GM12878 (cell line): ENCODE data around the gene MYCBP2. TPM values are rescaled to one million over a fixed set of nuclear protein-coding genes. Genes with fewer than 3 reads are reported as not detected.

Experiments
- ATAC-seq: fragments of 200-7000 bp; cut with Tn5 transposase; 3 replicates; pipeline ENCODE4 v1.9.1; 2020; ENCODE audit warnings: mild to moderate bottlenecking, moderate library complexity
- BruUV-seq: library from RNA; stranded (reverse); fragments of 400-500 nt; replicated peaks from 2 replicates; lab custom pipeline; 2021; lab: Mats Ljungman, UMichigan
- CTCF ChIA-PET: fragments of 300-600 bp; sonication (Branson Sonifier 250); formaldehyde crosslinking; extraction: SDS; loops from one replicate; lab custom pipeline; 2021; ENCODE audit warnings: inconsistent platforms; lab: Yijun Ruan, JAX
- POLR2A ChIA-PET: fragments of 350-600 bp; formaldehyde crosslinking; extraction: SDS; loops from one replicate; lab custom pipeline; 2021; ENCODE audit warnings: inconsistent platforms; lab: Charles Lee
- RAD21 ChIA-PET: fragments of 300-600 bp; sonication (Branson Sonifier 250); formaldehyde crosslinking; loops from one replicate; lab custom pipeline; 2023; ENCODE audit warnings: antibody characterized with exemption; ENCODE audit not compliant: unreplicated experiment; lab: Charles Lee
- SMC1A ChIA-PET: fragments of 300-600 bp; sonication (Branson Sonifier 250); formaldehyde crosslinking; loops from one replicate; lab custom pipeline; 2023; ENCODE audit not compliant: unreplicated experiment, uncharacterized antibody; lab: Charles Lee
- DNase-seq: peaks from one replicate; pipeline ENCODE4 v3.0.0-alpha.2; 2011; ENCODE audit warnings: low read depth, low spot score
- FAIRE-seq: peaks from 3 replicates; lab custom pipeline; 2011; peaks lifted over from hg19 to GRCh38; lab: Jason Lieb, UNC
- H2AFZ ChIP-seq: 2 replicates; pipeline ENCODE4 v1.6.0; 2011; ENCODE audit warnings: low read depth, low read length, control low read depth; ENCODE audit not compliant: control insufficient read depth
- H3K27ac ChIP-seq: 2 replicates; pipeline ENCODE4 v1.5.1; 2011; ENCODE audit warnings: control low read depth; ENCODE audit not compliant: control insufficient read depth, insufficient read depth
- H3K27me3 ChIP-seq, 2 experiments: replicated peaks in 1 of 2; 2 replicates each; pipeline versions ENCODE4 v1.6.0 to v1.6.1; 2011; ENCODE audit warnings: low read length in 1 of 2; ENCODE audit not compliant: control insufficient read depth in 2 of 2, insufficient read depth in 2 of 2
- H3K36me3 ChIP-seq, 2 experiments: 2 replicates each; pipeline ENCODE4 v1.5.1; 2011; ENCODE audit warnings: low read length in 1 of 2; ENCODE audit not compliant: control insufficient read depth in 2 of 2, insufficient read depth in 2 of 2
- H3K4me1 ChIP-seq: 2 replicates; pipeline ENCODE4 v1.6.1; 2011; ENCODE audit warnings: mild to moderate bottlenecking, low read length, moderate library complexity, mixed read lengths; ENCODE audit not compliant: control insufficient read depth, insufficient read depth
- H3K4me2 ChIP-seq: 2 replicates; pipeline ENCODE4 v1.6.0; 2011; ENCODE audit warnings: control low read depth; ENCODE audit not compliant: control insufficient read depth, insufficient read depth
- H3K4me3 ChIP-seq: fragments of 200-600 bp; sonication (generic); 2 replicates; pipeline ENCODE4 v1.5.1; 2016
- H3K79me2 ChIP-seq: 2 replicates; pipeline ENCODE4 v1.6.0; 2011; ENCODE audit warnings: low read length; ENCODE audit not compliant: control insufficient read depth, insufficient read depth
- H3K9ac ChIP-seq: 2 replicates; pipeline ENCODE4 v1.8.0; 2011; ENCODE audit warnings: low read length, control low read depth, mixed read lengths; ENCODE audit not compliant: control insufficient read depth, insufficient read depth
- H3K9me3 ChIP-seq: replicated peaks from 3 replicates; pipeline ENCODE4 v1.5.1; 2011; ENCODE audit warnings: mild to moderate bottlenecking, low read length; ENCODE audit not compliant: control insufficient read depth, insufficient read depth
- H4K20me1 ChIP-seq: 2 replicates; pipeline ENCODE4 v1.6.0; 2011; ENCODE audit not compliant: control insufficient read depth, insufficient read depth
- NFYA ChIP-seq: IDR thresholded peaks from 2 replicates; pipeline ENCODE4 v1.6.1; 2011; ENCODE audit warnings: low read depth, mild to moderate bottlenecking, low read length, improper control_type of control experiment, borderline replicate concordance
- POLR2AphosphoS5 ChIP-seq: IDR thresholded peaks from 2 replicates; pipeline ENCODE4 v1.6.1; 2011; ENCODE audit warnings: mild to moderate bottlenecking, low read length, inconsistent platforms
- SPI1 ChIP-seq: IDR thresholded peaks from 2 replicates; pipeline ENCODE4 v1.6.1; 2011; ENCODE audit warnings: low read depth, mild to moderate bottlenecking, low read length, moderate library complexity, borderline replicate concordance; ENCODE audit not compliant: insufficient read depth
- SUZ12 ChIP-seq: fragments of 200-600 bp; sonication (generic); IDR thresholded peaks from one replicate; pipeline ENCODE4 v1.6.1; 2018; ENCODE audit warnings: antibody characterized with exemption, mild to moderate bottlenecking; ENCODE audit not compliant: unreplicated experiment
- TARDBP ChIP-seq: IDR thresholded peaks from 2 replicates; pipeline ENCODE4 v1.6.1; 2016; ENCODE audit warnings: borderline replicate concordance
- ZNF384 ChIP-seq: IDR thresholded peaks from 2 replicates; pipeline ENCODE4 v1.6.1; 2012; ENCODE audit warnings: low read depth, mild to moderate bottlenecking, low read length, improper control_type of control experiment, borderline replicate concordance
- WGBS: methylation state at CpG from one replicate; pipeline ENCODE4 v1.1.6; 2016; ENCODE audit warnings: low lambda C conversion rate; ENCODE audit not compliant: insufficient replicate concordance, insufficient coverage; ENCODE audit errors: missing lambda C conversion rate; 5-methylcytosine and 5-hydroxymethylcytosine counted together
- in situ Hi-C: fragments of 300-500 bp; cut with MboI; formaldehyde crosslinking; loops from 9 replicates; pipeline ENCODE4 v1.14.3; 2018; ENCODE audit warnings: mixed read lengths
- intact Hi-C: fragments of 100-400 bp; cut with micrococcal nuclease; formaldehyde crosslinking; loops from one replicate; pipeline ENCODE4 v1.14.2; 2022; ENCODE audit not compliant: unreplicated experiment
- polyA plus RNA-seq, 11 experiments: library from polyadenylated mRNA; depleted of rRNA in 4 of 11; unstranded in 6 of 11; stranded (reverse) in 5 of 11; fragments of >200 nt; fragmentation: Nextera tagmentation in 4 of 11; fragmentation: Illumina TruSeq in 1 of 11; extraction: Ambion mirVana in 4 of 11; extraction: Trizol in 1 of 11; gene quantifications; 1 replicate in 1 of 11; 2 replicates in 10 of 11; pipeline versions ENCODE4 v1.2.1 to v1.2.3, GENCODE V29; 2011 to 2016; ENCODE audit warnings: inconsistent platforms in 2 of 11, missing spikeins in 2 of 11, low read depth in 1 of 11
- total RNA-seq, 4 experiments: library from RNA; depleted of rRNA in 3 of 4; stranded (reverse); fragments of >200 nt in 3 of 4; fragmentation: Illumina TruSeq in 1 of 4; extraction: Trizol in 1 of 4; gene quantifications; 2 replicates each; pipeline versions ENCODE4 v1.2.1 to v1.2.3, GENCODE V29; 2013 to 2021

MYCBP2 gene
- total and polyA plus RNA-seq, 10 of the 15 experiments (the other 5 are each of a cell fraction or from before 2014, with no cell fraction given) = 51.9 to 152 (median 98.2) TPM

- H3K9me3 ChIP-seq = no peaks in the 10 kb centered on the region
- ChIA-PET POLR2A (interaction anchor here (0.9 kb wide), 1 partner anchor 33 kb away, joined by 3 read pairs; no protein-coding TSS in a partner anchor), RAD21 (interaction anchor here (1.0 kb wide), 1 partner anchor 91 kb away, joined by 3 read pairs; no protein-coding TSS in a partner anchor), CTCF (interaction anchor here (0.8 to 1.4 kb wide), 3 partner anchors 14 to 34 kb away, joined by 3 to 4 read pairs (median 4); no protein-coding TSS in a partner anchor), SMC1A (interaction anchor here (0.8 to 3.9 kb wide), 3 partner anchors 88 to 313 kb away, joined by 3 to 15 read pairs (median 4); no protein-coding TSS in a partner anchor)
- H3K9ac ChIP-seq = no peak overlapping the region
- no peak overlapping the region for H3K4me3 ChIP-seq
- BruUV-seq = no TSS peak
- no peaks in the 10 kb centered on the region for H3K79me2 ChIP-seq
- in situ Hi-C loops = no loop called here
- no peak overlapping the region for H2AFZ ChIP-seq
- peaks cover 0 to 17% of the 10 kb centered on the region in 2 experiments; a peak in 1 of 4 replicates for H3K36me3 ChIP-seq
- no peak for FAIRE-seq
- H3K27ac ChIP-seq = no peak overlapping the region
- no peak for DNase-seq
- WGBS = 0% methylated on average over 1 of the region's 1 CpG
- H3K4me1 ChIP-seq = no peaks in the 10 kb centered on the region
- H4K20me1 ChIP-seq = no peaks in the 10 kb centered on the region
- intact Hi-C loops = no loop called here
- H3K4me2 ChIP-seq = no peak overlapping the region
- H3K27me3 ChIP-seq = no peaks in the 10 kb centered on the region
- no peak for ATAC-seq
- TF ChIP-seq SUZ12 = no peak
- TF ChIP-seq TARDBP = no peak
- no peak for TF ChIP-seq ZNF384
- no peak for TF ChIP-seq SPI1
- TF ChIP-seq NFYA = no peak
- no peak for TF ChIP-seq POLR2AphosphoS5
These were observed 136.4 kb downstream of the MYCBP2 start for GRCh38 chr13:77190349-77190958.
